GM21723 (cell line): ENCODE data around the gene FMO2.

Source experiments
- ATAC-seq: cut with Tn5 transposase; IDR thresholded peaks from one replicate; pipeline ENCODE4 v1.9.1; 2021; ENCODE audit warnings: mild to moderate bottlenecking, moderate library complexity; ENCODE audit not compliant: unreplicated experiment

The FMO2 gene

DNA sequence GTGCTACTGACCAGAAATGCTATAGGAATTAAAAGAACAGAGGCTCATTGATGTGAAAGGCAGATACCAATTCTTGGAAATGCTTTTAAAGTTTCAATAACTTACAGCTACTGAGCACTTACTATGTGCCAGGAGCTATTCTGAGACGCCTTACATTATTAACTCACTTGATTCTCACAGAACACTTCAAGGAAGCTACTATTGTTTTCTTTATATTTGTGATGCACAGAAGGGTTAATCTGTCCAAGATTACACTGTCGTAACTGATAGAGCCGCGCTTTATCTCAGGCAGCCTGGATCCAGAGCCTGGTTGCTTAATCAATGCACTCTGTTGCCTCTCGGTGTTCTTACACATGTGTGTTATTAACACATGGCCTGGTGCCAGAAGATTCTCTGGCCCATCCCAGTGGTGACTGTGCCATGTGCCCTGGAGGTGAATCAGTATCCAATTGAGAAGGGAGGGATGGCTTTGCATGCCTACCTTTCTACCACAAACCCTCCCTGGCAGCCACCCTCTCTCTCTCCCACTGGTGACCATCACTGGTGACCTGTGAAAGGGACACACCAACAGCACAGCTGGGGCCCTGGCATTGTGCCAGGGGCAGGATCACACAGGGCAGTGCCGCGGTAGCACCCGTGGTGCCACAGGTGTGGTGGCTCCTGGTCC lies 72.0 kb downstream of the FMO2 start:
- ATAC-seq = no peak

DNA sequence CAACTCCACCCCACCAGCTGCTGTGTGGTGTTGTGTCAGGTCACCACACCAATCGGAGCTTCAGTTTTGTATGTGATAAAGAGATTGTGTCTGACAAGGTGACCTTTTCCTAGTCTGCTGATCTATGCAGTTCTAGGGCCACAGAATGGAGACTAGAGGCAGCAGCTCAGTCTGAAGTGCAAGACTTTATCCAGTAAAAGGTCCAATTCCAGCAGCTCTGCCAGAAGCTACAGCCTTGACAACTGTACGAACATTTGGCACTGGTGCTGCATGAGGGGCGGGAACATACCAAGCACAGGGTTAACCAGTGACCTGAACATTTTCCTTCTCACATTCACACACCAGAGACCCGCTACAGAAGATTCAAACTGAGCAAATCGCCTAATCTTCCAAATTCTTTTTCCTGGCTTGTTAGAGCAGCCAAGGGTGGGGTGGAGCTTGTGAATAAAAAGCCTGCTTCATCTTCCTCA lies 72.5 kb downstream of the FMO2 start:
- no peak for ATAC-seq

DNA sequence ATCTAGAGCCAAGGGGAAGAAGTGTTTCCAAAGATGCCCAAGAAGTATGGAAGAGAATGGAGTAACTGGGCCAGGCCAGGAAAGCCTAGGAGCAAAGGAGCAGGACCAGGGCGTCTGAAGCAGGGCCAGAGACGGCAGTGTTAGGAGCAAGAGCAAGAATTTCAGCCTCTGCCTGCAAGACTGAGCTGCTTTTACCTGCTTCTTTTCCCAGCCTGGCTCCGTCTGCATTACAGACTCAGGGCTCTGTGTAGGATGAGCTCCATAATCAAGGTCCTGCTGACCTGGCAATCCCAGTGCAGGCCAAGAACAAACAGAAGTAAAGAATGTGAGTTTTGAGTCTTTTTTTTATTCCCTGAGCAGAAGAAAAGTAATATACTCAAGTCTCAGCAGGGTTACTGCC lies 73.3 kb downstream of the FMO2 start:
- no peak for ATAC-seq

DNA sequence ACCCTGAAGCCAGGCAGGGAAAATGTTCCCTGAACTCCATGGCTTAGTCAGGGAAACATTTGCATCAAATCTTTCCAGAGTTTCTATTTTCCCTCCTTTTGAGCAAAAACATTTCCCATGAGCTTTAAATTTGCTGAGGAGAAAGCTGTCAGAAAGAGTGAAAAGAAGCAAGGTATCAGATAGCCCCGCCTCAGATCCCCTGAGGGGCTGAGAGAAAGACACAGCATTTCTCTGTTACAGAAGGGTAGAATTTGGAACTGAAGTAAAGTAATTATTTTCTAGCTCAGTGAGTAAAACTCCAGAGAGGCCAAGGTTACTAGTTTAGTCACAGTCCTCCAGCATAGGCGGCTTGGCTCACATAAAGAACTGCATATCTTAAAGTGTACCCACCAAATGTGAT lies 73.8 kb downstream of the FMO2 start:
- no peak for ATAC-seq
